ENCODE data around the gene FAM216B. TPM values are rescaled to one million over a fixed set of nuclear protein-coding genes. Genes with fewer than 3 reads are reported as not detected.
"Not testable (repeated sequence)": the region's sequence is repeated elsewhere in the genome, so short reads cannot be mapped to it uniquely, and the experiment has no call there.

FAM216B gene
- total RNA-seq (2014; rRNA removed; shearing (Covaris generic)) = not detected in 2 replicates

GRCh38 chr13:42781352-42781751 is at the start of gene FAM216B:
Gene FAM216B (plus strand): TSS chr13:42781584. CDS start chr13:42784068, 2,484 bp downstream.
- DNase-seq (ENCODE audit: low read depth) = no peak

- DNase-seq (ENCODE audit: low read depth) = no peak
Observed at GRCh38 chr13:42732073-42732472, 49.3 kb upstream of the FAM216B start.

GRCh38 chr13:42733046-42733445 is 48.3 kb upstream of the FAM216B start:
- no peak for DNase-seq (ENCODE audit: low read depth)

GRCh38 chr13:42735010-42735409 is 46.4 kb upstream of the FAM216B start:
- peak; percentile 8 for DNase-seq (ENCODE audit: low read depth)

- DNase-seq (ENCODE audit: low read depth) = no peak
Observed at GRCh38 chr13:42740753-42741152, 40.6 kb upstream of the FAM216B start.

- no peak for DNase-seq (ENCODE audit: low read depth)
Observed at GRCh38 chr13:42741914-42742313, 39.5 kb upstream of the FAM216B start.

GRCh38 chr13:42745655-42746054 is 35.7 kb upstream of the FAM216B start:
- DNase-seq (ENCODE audit: low read depth) = no peak

- DNase-seq (ENCODE audit: low read depth) = no peak
Observed at GRCh38 chr13:42746866-42747265, 34.5 kb upstream of the FAM216B start.

- DNase-seq (ENCODE audit: low read depth) = peak; percentile 80
Observed at GRCh38 chr13:42747399-42747873, 33.9 kb upstream of the FAM216B start.

GRCh38 chr13:42750794-42751193 is 30.6 kb upstream of the FAM216B start:
- no peak for DNase-seq (ENCODE audit: low read depth)

- DNase-seq (ENCODE audit: low read depth) = no peak
Observed at GRCh38 chr13:42751693-42752092, 29.7 kb upstream of the FAM216B start.

- no peak for DNase-seq (ENCODE audit: low read depth)
Observed at GRCh38 chr13:42752731-42753130, 28.7 kb upstream of the FAM216B start.

- DNase-seq (ENCODE audit: low read depth) = no peak
Observed at GRCh38 chr13:42753697-42754096, 27.7 kb upstream of the FAM216B start.

- DNase-seq (ENCODE audit: low read depth) = no peak
Observed at GRCh38 chr13:42754801-42755510, 26.4 kb upstream of the FAM216B start.

GRCh38 chr13:42757678-42758420 is 23.5 kb upstream of the FAM216B start:
- no peak for DNase-seq (ENCODE audit: low read depth)

GRCh38 chr13:42758515-42758914 is 22.9 kb upstream of the FAM216B start:
- no peak for DNase-seq (ENCODE audit: low read depth)

GRCh38 chr13:42760951-42761350 is 20.4 kb upstream of the FAM216B start:
- no peak for DNase-seq (ENCODE audit: low read depth)

GRCh38 chr13:42762251-42762650 is 19.1 kb upstream of the FAM216B start:
- no peak for DNase-seq (ENCODE audit: low read depth)

- DNase-seq (ENCODE audit: low read depth) = peak; percentile 68
Observed at GRCh38 chr13:42762917-42763316, 18.5 kb upstream of the FAM216B start.

- DNase-seq (ENCODE audit: low read depth) = no peak
Observed at GRCh38 chr13:42766016-42766415, 15.4 kb upstream of the FAM216B start.

- DNase-seq (ENCODE audit: low read depth) = peak; percentile 42
Observed at GRCh38 chr13:42769650-42770049, 11.7 kb upstream of the FAM216B start.

- not testable (repeated sequence) for DNase-seq (ENCODE audit: low read depth)
Observed at GRCh38 chr13:42776558-42776957, 4.8 kb upstream of the FAM216B start.

GRCh38 chr13:42777467-42777866 is 3.9 kb upstream of the FAM216B start:
- DNase-seq (ENCODE audit: low read depth) = no peak
